Activated naive CD8-positive, alpha-beta T cell treated with anti-CD3 and anti-CD28 coated beads for 36 hours (primary cell): ENCODE measurements around the gene GOLGA6L26. TPM values are rescaled to one million over a fixed set of nuclear protein-coding genes. Genes with fewer than 3 reads are reported as not detected.
"Not testable (repeated sequence)": the region's sequence is repeated elsewhere in the genome, so short reads cannot be mapped to it uniquely, and the experiment has no call there.

ENCODE experiments used
- DNase-seq: peaks from one replicate; pipeline ENCODE4 v3.0.0; 2021
- H3K27ac Mint-ChIP-seq: one replicate; pipeline ENCODE4 v1.8.0; 2022; ENCODE audit warnings: mild to moderate bottlenecking, moderate library complexity, mixed read lengths
- H3K27me3 Mint-ChIP-seq: one replicate; pipeline ENCODE4 v1.8.0; 2022; ENCODE audit warnings: mild to moderate bottlenecking, mixed read lengths
- H3K36me3 Mint-ChIP-seq: one replicate; pipeline ENCODE4 v1.8.0; 2021; ENCODE audit warnings: mild to moderate bottlenecking, mixed read lengths
- H3K4me1 Mint-ChIP-seq: one replicate; pipeline ENCODE4 v1.8.0; 2021; ENCODE audit warnings: mixed read lengths
- H3K4me3 Mint-ChIP-seq: one replicate; pipeline ENCODE4 v1.8.0; 2022; ENCODE audit warnings: mild to moderate bottlenecking, moderate library complexity, mixed read lengths
- H3K9me3 Mint-ChIP-seq: one replicate; pipeline ENCODE4 v1.8.0; 2022; ENCODE audit warnings: mixed read lengths
- total RNA-seq, 2 experiments: library from RNA; stranded (reverse); gene quantifications; one replicate each; pipeline ENCODE4 v1.2.3, GENCODE V29; 2021

The GOLGA6L26 gene
- total RNA-seq, 2 experiments from 2014 or later = not detected

GRCh38 chr15:23304267-23304666 is 29.7 kb downstream of the GOLGA6L26 start:
- not testable (repeated sequence) for DNase-seq, H3K9me3 Mint-ChIP-seq, H3K27me3 Mint-ChIP-seq
- Mint-ChIP-seq H3K36me3 (peaks cover 16% of the 10 kb centered on the region), H3K4me1 (peaks cover 13% of the 10 kb centered on the region), H3K4me3 (peak overlapping the region; percentile 93), H3K27ac (peak overlapping the region; percentile 78)

- DNase-seq = peak; percentile 51
- not testable (repeated sequence) for H3K9me3 Mint-ChIP-seq, H3K27me3 Mint-ChIP-seq
- H3K27ac Mint-ChIP-seq = peak overlapping the region; percentile 78
- peaks cover 13% of the 10 kb centered on the region for H3K4me1 Mint-ChIP-seq
- peak overlapping the region; percentile 93 for H3K4me3 Mint-ChIP-seq
- peaks cover 15% of the 10 kb centered on the region for H3K36me3 Mint-ChIP-seq
Measured at GRCh38 chr15:23303654-23304053, 30.3 kb downstream of the GOLGA6L26 start.

GRCh38 chr15:23303246-23303645 is 30.8 kb downstream of the GOLGA6L26 start:
- peaks cover 13% of the 10 kb centered on the region for H3K4me1 Mint-ChIP-seq
- H3K27ac Mint-ChIP-seq, DNase-seq, H3K9me3 Mint-ChIP-seq, H3K27me3 Mint-ChIP-seq, H3K4me3 Mint-ChIP-seq: not testable (repeated sequence)
- peaks cover 15% of the 10 kb centered on the region for H3K36me3 Mint-ChIP-seq

Other genes starting within 250 kb of the GOLGA6L26 start
- not detected for gene GOLGA6L1, start 197.4 kb downstream of the GOLGA6L26 start, total RNA-seq
- under 1 TPM in 1 of 2 experiments, not detected in 1; 0.18 TPM for gene GOLGA8S, start 20.6 kb upstream of the GOLGA6L26 start, total RNA-seq
- not detected for gene GOLGA6L2, start 113.0 kb upstream of the GOLGA6L26 start, total RNA-seq
- 1 to 10 TPM; 1.0 to 1.4 TPM for gene MKRN3, start 231.5 kb upstream of the GOLGA6L26 start, total RNA-seq